Forelimb muscle (tissue), 1 donor: Measurements from ENCODE around the gene PLCZ1. TPM values are rescaled to one million over a fixed set of nuclear protein-coding genes. Genes with fewer than 3 reads are reported as not detected.

Source experiments
- DNase-seq: peaks from one replicate; pipeline ENCODE4 v3.0.0-alpha.2; 2013; ENCODE audit warnings: low read depth
- polyA plus RNA-seq: library from polyadenylated mRNA; unstranded; fragments of 120-200 nt; gene quantifications from one replicate; pipeline ENCODE4 v1.2.1, GENCODE V29; 2013; ENCODE audit not compliant: insufficient read length

Gene PLCZ1
- polyA plus RNA-seq, 1 donor = 0.16 TPM

- DNase-seq = no peak
These were observed 103.4 kb downstream of the PLCZ1 start for GRCh38 chr12:18634382-18634781.

Other genes starting within 250 kb of the PLCZ1 start
- gene CAPZA3, start 107 bp upstream of the PLCZ1 start, polyA plus RNA-seq = not detected